Stimulated activated naive CD8-positive, alpha-beta T cell treated with anti-CD3 and anti-CD28 coated beads, Interleukin-15, Interleukin-2, amounts not matched to agents 100 U/mL and 50 U/mL, for 24 hours (primary cell): ENCODE measurements around the gene PHLDA2.
"Not testable (repeated sequence)": the region's sequence is repeated elsewhere in the genome, so short reads cannot be mapped to it uniquely, and the experiment has no call there.

ENCODE experiments used
- ATAC-seq: fragments of 150-1000 bp; cut with Tn5 transposase; one replicate; pipeline ENCODE4 v1.10.0; 2021
- DNase-seq: peaks from one replicate; pipeline ENCODE4 v3.0.0; 2021

Gene PHLDA2

DNA sequence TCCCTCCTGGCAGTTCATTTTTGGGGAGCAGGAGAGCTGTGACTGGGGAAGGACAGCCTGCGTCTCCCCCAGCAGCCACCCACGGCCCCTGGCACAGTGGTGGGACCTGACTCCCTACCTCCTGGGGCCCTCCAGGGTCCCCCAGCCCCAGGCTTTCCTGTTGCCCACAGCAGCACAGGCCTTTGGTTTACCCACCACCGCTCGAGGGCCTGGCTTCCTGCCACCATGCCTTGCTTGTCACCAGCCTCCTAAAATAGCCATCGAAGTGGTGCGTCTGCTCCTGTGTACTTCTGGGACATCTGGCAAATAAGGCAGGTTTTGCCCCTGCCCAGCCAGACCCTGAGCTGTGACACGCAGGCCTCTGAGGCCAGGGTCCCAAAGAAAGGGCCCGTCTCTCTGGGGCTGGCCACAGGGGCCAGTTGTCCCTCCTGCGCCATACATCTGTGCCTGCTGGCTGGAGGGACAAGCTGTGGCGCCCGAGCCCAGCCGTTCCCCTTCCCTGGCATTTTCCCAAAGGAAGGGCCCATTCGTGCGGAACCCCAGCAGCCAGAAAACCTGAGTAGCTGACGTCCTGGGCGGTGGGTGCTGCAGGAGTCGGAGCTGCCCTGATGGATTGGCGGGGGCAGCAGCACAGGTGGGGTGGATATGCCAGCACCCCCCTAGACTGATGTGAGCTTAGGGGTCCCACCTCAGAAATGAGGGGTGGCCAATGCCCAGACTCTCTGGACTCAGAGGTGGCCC lies 14.6 kb downstream of the PHLDA2 start:
- DNase-seq (no peak), ATAC-seq (no peak)

DNA sequence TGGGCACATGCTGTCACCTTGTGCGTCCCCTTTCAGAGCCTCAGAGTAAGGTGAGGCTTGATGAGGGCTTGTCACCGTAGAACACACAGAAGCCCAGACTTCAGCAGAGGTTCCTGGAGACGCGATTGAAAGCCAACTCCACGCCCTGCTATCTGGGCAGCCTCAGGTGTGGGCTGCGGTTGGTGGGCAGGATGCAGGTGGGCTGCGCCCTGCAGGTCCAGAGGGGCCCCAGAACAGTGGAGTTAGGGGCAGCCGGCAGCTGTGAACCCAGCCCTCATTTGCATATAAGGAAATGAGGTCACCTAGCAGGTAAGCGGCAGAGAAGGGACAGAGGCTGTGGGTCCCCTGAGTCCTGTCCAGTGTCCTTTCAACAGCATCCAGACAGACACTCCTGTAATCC lies 15.4 kb downstream of the PHLDA2 start:
- no peak for ATAC-seq
- no peak for DNase-seq

DNA sequence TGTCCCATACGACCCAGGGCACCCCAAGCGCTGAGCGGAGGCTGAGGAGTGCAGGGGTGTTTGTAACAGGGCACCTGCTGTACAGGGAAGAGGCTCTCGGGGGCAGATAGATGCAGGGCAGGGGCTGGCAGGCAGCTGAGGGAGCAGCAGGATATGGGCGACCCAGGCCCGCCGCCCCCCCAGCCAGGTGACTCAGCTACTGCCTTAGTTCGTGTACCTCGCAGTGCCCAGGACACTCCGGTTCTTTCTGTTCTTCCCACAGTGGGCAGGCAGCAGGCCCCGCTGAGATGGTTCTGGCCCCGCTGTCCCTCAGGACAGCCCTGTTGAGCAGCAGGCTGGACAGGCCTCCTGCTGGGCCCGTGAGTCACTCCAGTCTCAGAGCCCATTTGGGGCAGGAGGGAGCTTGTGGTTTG lies 16.2 kb downstream of the PHLDA2 start:
- no peak for ATAC-seq
- no peak for DNase-seq

DNA sequence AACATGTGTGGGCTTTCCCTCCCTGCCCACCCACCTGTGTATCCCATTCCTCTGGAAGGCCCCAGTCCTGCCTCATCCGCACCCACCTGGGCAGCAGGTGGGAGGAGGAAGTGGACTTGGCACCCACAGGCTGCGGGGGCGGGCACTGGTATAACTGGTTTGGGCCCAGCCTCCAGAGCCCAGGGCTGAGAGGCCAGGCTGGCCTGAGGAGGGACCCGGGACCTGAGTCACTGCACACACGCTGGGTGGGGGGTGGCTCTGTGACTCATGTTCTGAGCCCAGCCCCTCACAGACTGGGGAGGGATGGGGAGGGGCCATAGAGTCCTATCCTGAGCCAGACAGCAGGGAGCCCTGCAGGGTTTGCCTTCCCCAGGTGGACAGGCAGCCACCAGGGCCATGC lies 16.7 kb downstream of the PHLDA2 start:
- DNase-seq (no peak), ATAC-seq (peak; percentile 48)

DNA sequence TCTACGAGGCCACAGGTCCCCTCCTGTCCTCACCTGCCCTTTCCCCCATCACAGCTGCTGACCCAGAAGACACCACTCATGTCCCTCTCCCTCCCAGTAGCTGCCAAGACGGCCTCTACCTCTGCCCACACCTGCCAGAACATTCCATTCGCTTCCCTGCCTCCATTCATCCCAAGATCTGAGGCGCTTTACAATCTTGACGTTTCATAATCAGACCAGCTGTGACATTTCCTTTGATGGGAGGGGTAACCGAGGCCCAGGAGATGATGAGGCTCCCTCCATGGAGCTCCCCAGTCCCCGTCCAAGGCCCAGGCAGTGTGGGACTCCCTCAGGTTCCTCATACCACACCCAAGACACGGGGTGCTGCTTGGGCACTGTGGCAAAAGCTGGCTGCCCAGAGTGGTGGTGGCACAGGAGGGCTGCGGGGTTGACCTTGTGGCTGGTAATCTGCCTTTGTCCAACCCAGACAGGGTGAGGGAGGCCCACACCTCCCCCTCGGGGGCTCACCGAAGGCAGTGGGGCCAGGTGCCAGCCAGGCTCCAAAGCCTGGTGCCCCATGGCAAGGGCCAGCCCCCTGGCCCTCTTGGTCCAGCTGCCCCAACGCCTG lies 17.3 kb downstream of the PHLDA2 start:
- no peak for ATAC-seq

DNA sequence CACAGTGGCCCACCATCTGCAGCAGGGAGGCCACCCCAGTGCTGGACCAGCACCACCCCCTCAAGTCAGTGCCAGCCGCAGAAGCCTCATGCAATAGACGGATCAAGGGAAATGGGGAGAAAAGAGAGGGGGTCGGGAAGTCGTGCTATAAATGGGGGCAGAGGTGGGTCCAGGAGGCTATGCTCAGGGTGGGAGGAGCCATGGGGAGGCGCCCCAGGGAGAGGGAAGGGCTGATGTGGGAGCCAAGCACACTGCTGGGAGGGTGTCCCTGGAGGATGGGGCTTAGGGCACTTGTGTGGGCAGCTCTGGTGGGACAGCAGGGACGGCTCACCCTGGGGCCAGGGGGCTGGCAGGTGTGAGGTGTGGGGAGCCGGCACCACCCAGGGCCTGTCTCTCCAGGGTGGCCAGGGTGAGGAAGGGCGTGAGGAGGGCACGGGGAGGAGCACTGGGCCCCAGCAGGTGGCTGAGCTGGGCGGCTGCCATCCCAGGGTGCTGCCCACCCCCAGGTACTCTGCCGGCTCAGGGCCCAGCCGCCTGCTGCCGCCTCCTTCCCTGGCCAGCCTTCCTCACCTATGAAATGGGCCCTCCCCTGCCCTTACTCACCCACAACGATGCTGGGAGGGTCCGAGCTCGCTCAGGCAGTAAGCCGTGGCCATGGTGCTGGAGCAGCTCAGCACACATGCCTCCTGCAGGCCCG lies 18.0 kb downstream of the PHLDA2 start:
- no peak for DNase-seq
- no peak for ATAC-seq

More for the DNA sequence above, 17.3 kb downstream of the PHLDA2 start:
- DNase-seq: no peak

DNA sequence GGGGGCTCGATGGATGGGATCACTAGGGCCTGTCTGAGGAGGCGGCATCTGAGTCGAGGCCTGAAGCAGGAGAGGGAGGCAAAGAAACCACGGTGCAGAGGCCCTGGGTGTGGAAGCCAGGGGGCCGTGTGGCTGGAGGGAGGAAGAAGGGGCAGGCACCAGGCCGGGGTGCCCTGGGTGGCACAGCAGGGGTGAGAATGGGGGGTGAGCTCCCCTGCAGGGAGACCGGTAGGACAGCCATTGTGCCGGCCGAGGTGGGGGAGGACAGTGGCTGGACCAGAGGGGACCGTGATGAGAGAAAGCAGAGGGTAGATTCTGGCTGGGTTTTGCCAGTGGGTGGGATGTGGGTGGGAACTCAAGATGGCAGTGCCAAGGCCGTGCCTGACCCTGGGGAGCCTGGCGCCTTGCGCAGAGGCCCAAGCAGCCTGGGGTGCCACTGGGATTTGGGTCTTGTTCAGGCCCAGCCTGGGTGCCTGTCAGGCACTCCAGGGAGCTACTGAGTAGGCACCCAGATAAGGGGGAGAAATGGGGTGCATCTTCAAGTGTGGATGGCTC lies 18.7 kb downstream of the PHLDA2 start:
- DNase-seq: no peak
- no peak for ATAC-seq

DNA sequence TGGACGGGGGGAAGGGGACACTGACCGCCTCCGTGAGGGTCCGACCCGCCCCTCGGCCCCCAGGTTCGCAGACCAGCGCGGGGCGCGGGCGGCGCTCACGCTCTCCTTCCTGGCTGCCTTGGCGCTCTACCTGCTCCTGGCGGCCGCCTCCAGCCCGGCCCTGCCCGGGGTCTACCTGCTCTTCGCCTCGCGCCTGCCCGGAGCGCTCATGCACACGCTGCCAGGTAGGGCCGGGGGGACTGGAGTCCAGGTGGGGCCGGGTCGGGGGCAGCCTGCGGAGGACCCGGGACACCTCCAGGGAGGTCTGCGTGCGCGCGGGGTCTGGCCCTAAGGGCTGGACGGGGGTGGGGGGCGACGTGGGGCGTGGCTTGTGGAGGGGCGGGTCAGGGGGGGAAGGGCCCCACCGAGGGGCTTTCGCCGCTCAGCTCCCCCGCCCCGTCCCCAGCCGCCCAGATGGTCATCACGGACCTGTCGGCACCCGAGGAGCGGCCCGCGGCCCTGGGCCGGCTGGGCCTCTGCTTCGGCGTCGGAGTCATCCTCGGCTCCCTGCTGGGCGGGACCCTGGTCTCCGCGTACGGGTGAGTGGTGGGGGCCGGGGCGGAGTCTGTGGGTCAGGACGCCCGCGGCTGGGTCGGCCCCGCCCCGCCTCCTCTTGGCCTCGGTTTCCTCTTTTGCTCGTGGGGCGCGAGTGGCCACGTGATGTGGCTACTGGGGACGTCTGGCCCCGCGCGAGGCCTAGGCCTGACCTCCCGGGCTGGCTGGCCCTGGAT lies 19.9 kb downstream of the PHLDA2 start:
- ATAC-seq (no peak), DNase-seq (no peak)

DNA sequence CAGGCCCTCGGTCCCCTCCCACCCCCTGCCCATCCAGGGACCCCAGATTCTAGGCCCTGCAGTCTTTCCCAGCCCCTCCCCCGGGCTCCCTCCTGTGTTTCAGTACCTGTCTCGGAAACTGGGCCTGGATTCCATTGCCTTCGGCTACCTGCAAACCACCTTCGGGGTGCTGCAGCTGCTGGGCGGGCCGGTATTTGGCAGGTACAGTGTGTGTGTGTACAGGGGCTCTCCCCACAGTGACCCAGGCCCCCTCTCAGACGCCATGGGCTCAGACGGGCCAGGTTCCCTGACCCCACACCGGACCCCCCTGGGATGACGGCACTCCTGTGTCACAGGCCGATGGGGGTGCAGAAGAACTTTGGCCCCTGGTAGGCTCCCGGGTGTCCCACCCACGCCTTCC lies 21.1 kb downstream of the PHLDA2 start:
- ATAC-seq: no peak
- DNase-seq: no peak

DNA sequence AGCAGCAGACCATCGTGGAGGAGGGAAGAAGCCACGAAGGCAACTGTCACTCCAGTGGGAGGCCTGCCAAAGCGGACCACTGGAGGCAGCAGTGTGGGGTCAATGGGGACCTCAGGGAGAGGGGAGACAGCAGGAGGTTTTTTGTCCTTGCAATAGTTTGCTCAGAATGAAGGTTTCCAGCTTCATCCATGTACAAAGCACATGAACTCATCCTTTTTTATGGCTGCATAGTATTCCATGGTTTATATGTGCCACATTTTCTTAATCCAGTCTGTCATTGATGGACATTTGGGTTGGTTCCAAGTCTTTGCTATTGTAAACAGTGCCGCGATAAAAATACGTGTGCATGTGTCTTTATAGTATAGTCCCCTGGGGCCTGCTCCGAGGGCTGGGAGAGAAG lies 23.9 kb downstream of the PHLDA2 start:
- not testable (repeated sequence) for ATAC-seq, DNase-seq

DNA sequence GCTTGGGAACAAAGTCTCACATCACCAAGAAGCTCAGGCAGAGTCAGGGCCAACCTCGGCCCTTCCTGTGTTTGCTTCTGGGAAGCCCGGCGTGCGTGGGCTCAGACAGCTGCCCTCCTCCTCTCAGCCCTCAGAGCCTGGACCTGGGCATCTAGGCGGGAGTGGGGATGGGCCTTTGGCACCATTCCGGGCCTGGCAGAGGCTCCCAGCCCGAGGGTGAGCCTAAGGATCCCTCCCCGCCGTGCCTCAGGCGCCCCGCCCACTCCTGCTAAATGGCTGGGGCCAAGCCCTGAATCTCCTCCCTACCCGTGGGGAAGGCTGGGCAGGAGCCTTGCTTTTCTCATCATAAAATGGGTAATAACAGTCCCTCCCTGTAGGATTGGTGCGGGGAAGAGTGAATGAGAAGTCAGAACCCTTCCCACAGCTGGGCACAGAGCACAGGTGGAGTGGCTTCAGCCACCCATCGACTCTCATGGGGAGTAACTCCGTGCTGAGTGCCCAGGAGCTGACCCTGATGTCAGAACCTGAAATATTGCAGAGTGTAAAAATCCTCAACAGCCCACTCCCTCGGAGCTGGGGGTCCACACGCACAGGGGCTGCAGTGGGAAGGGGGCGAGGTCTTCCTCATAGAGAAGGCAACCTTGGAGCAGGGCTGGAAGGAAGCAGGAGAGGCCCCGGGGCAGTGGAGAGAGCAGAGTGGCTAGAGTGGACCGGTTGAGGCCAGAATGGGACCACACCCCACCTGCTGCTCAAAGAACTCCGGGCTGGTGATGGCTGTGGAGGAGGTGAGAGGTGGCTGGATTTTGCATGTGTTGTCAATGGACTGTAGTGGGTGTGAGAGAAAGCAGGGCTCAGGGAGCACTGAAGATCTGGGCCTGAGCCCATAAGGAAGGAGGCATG lies 24.8 kb downstream of the PHLDA2 start:
- ATAC-seq: no peak

DNA sequence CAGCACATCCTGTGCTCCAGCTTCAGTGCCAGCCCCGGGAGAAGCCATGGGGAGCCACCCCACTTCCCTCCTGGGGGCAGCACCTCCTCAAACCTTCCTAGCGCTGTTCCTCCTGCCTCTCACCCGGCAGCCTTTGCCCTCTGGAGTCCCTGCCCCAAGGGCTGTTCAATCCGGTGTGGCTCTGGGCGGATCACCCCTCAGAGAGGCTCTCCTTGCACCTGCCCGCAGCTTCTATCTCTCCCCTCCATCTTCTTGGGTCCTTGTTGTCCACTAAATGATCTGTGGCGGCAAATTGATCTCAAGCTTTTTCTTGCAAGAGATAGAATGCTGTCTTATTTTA lies 25.6 kb downstream of the PHLDA2 start:
- no peak for ATAC-seq
- no peak for DNase-seq

More for the DNA sequence above, 24.8 kb downstream of the PHLDA2 start:
- no peak for DNase-seq

DNA sequence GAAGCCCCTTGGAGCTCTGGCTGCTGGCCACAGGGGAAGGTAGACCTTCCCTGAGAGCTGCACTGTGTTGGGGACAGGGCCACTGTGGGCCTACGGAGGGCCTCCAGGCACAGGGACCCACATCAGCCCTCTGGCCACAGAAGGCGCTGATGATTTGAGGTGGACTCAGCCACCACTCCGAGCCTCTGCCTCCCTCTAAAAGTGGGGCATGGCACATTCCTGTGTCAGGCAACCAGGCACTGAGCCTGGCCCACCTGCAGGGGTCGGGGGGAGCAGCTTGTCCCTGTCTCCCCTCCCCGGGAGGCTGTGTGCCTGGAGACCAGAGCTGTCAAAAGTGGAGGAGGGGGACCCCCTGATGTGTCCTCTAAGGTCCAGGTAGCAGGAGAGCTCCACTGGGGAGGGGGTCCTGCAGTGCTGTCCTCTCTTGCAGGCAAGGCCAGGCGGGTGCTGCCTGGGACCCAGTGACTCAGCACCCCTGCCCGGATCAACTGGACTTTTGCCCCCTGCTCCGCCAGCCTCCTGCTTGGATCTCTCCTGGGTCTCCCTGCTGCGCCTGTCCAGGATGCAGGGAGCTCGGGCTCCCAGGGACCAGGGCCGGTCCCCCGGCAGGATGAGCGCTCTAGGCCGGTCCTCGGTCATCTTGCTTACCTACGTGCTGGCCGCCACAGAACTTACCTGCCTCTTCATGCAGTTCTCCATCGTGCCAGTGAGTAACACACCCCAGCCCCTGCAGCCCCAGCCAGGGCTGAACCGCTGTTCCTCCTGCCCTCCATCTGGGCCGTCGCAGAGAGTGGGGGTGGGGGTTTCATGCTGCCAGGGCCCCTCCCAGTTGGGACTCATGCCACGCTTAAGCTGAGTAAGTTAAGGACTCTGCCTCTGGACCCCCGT lies 26.2 kb downstream of the PHLDA2 start:
- no peak for DNase-seq

DNA sequence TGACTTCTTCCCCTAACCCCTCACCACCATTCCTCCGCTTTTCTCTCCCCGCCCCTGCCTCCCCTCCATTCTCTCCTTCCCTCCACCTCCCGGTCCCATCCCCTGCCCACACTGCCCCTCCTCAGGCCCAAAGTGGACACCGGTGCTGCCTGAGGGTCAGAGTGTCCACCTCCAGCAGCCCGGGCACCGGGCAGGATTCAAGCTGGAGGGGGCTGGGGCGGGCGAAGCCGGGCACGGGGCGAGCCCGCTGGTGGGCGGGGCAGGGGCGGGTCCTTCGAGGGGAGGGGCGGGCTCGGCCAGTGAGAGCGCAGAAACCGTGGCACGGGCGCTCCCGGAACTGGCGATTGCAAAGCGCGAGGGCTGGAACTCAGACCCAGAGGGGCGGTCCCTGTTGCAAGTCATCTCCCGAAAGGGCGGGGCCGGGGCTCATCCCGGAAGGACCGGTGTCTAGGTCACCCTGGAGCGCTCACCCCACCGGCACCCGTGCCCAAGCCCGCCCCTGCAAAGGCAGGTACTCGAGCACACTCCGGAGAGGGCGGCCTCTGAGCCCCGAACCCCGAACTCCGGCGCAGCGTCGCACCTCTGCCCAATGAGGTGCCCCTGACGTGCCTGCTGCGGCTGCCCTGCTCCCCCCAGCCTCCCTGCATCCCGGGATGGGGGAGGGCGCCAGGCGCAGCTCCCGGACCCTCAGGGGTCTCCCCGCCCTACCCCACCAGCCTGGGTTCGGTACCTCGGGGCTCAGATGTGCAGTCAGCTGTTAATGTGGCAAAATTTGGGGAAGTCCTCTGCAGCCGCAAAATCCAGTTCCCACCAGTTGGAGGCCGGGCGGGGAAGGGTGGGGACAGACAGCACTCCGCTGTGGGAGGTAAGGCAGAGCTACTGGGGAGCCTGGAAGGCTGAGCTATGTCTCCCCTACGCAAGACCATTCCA lies 27.1 kb downstream of the PHLDA2 start:
- DNase-seq: peak; percentile 96
- peak; percentile 95 for ATAC-seq

More for the DNA sequence above, 26.2 kb downstream of the PHLDA2 start:
- ATAC-seq: no peak

DNA sequence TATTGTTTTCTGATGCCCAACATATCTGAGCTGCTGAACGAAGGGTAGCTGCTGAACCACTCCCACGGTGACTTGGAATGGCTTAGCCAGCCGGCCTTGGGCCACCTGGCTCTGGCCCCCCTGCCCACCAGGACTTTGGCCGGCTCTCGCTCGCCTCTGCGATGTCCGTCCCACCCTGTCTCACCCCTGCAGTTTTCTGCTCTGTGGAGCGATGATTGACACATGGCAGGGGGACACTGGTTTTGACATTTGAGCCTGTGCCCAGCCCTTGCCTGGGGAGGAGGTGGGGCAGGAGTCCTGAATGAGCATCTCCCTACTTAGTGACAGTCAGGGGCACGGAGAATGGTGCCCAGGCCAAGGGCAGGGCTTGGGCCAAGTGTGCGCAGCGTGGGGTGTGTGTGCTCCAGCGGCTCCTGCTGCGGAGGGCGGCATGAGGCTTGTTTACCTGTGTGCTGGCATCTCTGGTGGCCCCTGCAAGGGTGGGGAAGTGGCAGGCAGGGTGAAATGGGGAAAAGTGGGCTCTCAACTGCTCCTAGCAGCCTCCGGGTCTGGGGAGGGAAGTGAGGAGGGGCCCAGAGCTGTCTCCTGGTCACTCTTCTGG lies 27.9 kb downstream of the PHLDA2 start:
- DNase-seq (no peak), ATAC-seq (no peak)

DNA sequence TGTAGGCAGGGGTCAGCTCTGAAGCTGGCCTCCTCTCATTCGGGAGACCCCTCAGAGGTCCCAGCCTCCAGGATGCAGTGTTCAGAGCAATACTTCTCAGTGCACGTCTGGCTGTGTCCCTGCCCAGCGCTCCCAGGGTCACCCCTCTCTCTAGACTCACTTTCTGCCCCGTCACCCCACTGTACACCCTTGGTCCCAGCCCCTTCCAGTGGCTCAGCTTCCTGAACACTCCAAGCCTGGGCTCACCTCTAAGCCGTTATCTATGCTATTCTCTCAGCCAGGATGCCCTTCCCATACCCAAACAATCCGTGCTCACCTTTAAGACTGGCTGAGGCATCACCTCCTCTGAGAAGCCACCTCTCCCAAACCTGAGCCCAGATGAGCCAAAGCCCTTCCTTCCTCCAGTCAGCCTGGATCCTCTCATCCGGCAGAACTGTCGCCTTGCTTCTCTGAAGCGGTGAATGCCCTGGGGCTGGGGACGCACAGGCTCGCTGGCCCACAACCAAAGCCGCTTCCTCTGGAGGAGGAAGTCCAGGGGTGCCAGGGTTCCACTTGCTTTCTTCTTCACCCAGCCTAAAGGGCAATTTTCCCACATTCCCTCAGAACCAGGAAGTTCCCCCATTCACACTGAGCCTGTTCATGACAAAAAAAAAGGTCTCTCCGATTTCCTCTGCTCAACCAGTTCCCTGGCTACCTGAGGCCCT lies 30.0 kb downstream of the PHLDA2 start:
- ATAC-seq: no peak
- DNase-seq: no peak

DNA sequence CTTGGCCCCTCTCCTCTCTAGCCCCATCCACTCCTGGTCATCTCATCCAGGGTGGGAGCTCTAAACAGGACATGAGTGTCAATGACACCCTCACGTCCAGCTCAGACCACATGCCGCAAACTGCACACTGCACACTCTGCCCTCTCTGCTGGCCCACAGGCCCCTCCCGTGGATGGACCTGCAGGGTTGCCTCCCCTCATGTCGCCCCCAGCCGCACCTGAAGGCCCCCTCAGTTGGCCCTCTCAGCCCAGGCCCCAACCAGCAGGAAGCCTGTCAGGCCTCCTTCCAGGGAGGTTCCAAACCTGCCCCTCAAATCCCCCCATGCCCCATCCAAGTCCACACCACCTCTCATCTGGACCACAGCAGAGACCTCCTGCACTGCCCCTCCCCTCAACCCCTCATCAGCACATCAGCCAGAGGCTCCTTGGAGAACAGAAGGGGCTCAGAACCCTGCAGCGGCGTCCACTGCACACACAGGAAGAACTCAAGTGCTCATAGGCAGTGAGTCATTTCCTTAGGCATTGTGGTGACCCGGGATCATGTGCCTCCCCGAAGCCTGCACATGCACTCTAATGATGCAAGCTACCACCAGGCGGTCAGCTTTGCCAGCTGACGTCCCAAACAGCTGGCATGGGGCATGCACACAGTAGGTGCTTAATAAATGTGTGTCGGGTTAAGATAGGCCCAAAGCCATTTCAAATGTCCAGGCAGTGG lies 30.7 kb downstream of the PHLDA2 start:
- peak; percentile 61 for DNase-seq
- peak; percentile 62 for ATAC-seq
